Fibroblast of skin of right biceps (primary cell): ENCODE measurements around the gene TMEM247.

Source experiments
- DNase-seq: peaks from one replicate; pipeline ENCODE4 v3.0.0-alpha.2; 2013

Gene TMEM247

GRCh38 chr2:46490521-46491141 lies 11.3 kb downstream of the TMEM247 start:
- peak; percentile 46 for DNase-seq

- no peak for DNase-seq
These were observed 12.9 kb downstream of the TMEM247 start for GRCh38 chr2:46492301-46492700.

- peak; percentile 85 for DNase-seq
These were observed 14.0 kb downstream of the TMEM247 start for GRCh38 chr2:46493241-46493970.

GRCh38 chr2:46493971-46494250 lies 14.5 kb downstream of the TMEM247 start:
- DNase-seq: peak; percentile 26

GRCh38 chr2:46494596-46494995 lies 15.2 kb downstream of the TMEM247 start:
- DNase-seq: no peak

- peak; percentile 77 for DNase-seq
These were observed 16.1 kb downstream of the TMEM247 start for GRCh38 chr2:46495231-46496030.

GRCh38 chr2:46497766-46498165 lies 18.4 kb downstream of the TMEM247 start:
- DNase-seq: no peak

GRCh38 chr2:46498681-46499080 lies 19.3 kb downstream of the TMEM247 start:
- DNase-seq: no peak

- DNase-seq: no peak
These were observed 20.0 kb downstream of the TMEM247 start for GRCh38 chr2:46499392-46499785.

GRCh38 chr2:46500801-46501200 lies 21.4 kb downstream of the TMEM247 start:
- no peak for DNase-seq

- DNase-seq: no peak
These were observed 23.0 kb downstream of the TMEM247 start for GRCh38 chr2:46502291-46502885.

- no peak for DNase-seq
These were observed 24.3 kb downstream of the TMEM247 start for GRCh38 chr2:46503686-46504085.

- DNase-seq: no peak
These were observed 24.9 kb downstream of the TMEM247 start for GRCh38 chr2:46504221-46504620.

GRCh38 chr2:46504685-46505471 lies 25.5 kb downstream of the TMEM247 start:
- DNase-seq: no peak

GRCh38 chr2:46505472-46505783 lies 26.1 kb downstream of the TMEM247 start:
- no peak for DNase-seq

- DNase-seq: no peak
These were observed 26.9 kb downstream of the TMEM247 start for GRCh38 chr2:46506131-46506706.

- DNase-seq: no peak
These were observed 28.9 kb downstream of the TMEM247 start for GRCh38 chr2:46508312-46508711.

GRCh38 chr2:46508759-46509158 lies 29.4 kb downstream of the TMEM247 start:
- DNase-seq: no peak

- no peak for DNase-seq
These were observed 30.4 kb downstream of the TMEM247 start for GRCh38 chr2:46509804-46510203.

GRCh38 chr2:46510598-46511177 lies 31.3 kb downstream of the TMEM247 start:
- DNase-seq: no peak

- no peak for DNase-seq
These were observed 32.8 kb downstream of the TMEM247 start for GRCh38 chr2:46512185-46512584.

- no peak for DNase-seq
These were observed 35.4 kb downstream of the TMEM247 start for GRCh38 chr2:46514738-46515137.
